Heart left ventricle (tissue), 16 donors: ENCODE results near the gene SLC16A8. TPM values are rescaled to one million over a fixed set of nuclear protein-coding genes. Genes with fewer than 3 reads are reported as not detected.

ENCODE experiments used
- ATAC-seq, 4 donors: fragments of 200-7000 bp; cut with Tn5 transposase; one replicate each; pipeline ENCODE4 v1.9.1; 2020 to 2022; ENCODE audit warnings: moderate library complexity in 4 of 4, mild to moderate bottlenecking in 3 of 4, moderate number of reproducible peaks in 1 of 4
- DNase-seq, 5 donors: peaks; one replicate each; pipeline ENCODE4 v3.0.0-alpha.2; 2020
- H3K27ac ChIP-seq, 12 donors: fragments of 200-600 bp; sonication (generic) in 4 of 12; one replicate each; pipeline versions ENCODE4 v1.5.0 to v1.8.0; 2016 to 2022; ENCODE audit warnings: mild to moderate bottlenecking in 2 of 12
- H3K27me3 ChIP-seq, 9 donors: fragments of 200-600 bp; sonication (generic) in 2 of 9; one replicate each; pipeline versions ENCODE4 v1.5.1 to v1.8.0; 2016 to 2022; ENCODE audit warnings: mild to moderate bottlenecking in 3 of 9
- H3K36me3 ChIP-seq, 9 donors: fragments of 200-600 bp; sonication (generic) in 2 of 9; one replicate each; pipeline versions ENCODE4 v1.5.0 to v1.8.0; 2018 to 2022; ENCODE audit warnings: mild to moderate bottlenecking in 2 of 9
- H3K4me1 ChIP-seq, 12 donors: fragments of 200-600 bp; sonication (generic) in 4 of 12; one replicate each; pipeline versions ENCODE4 v1.5.0 to v1.8.0; 2016 to 2022; ENCODE audit warnings: mild to moderate bottlenecking in 3 of 12
- H3K4me3 ChIP-seq, 12 donors: fragments of 200-600 bp; sonication (generic) in 4 of 12; one replicate each; pipeline versions ENCODE4 v1.5.0 to v1.8.0; 2017 to 2022; ENCODE audit warnings: mild to moderate bottlenecking in 9 of 12, moderate library complexity in 4 of 12
- H3K9me3 ChIP-seq, 12 donors: fragments of 200-600 bp; sonication (generic) in 4 of 12; one replicate each; pipeline versions ENCODE4 v1.5.0 to v1.8.0; 2016 to 2022; ENCODE audit warnings: mild to moderate bottlenecking in 1 of 12
- CTCF ChIP-seq, 12 donors: fragments of 200-600 bp; sonication (generic) in 4 of 12; IDR thresholded peaks; one replicate each; pipeline versions ENCODE4 v1.5.0 to v1.8.0; 2018 to 2022; ENCODE audit warnings: antibody characterized with exemption in 12 of 12, mild to moderate bottlenecking in 5 of 12
- POLR2A ChIP-seq, 2 donors: fragments of 450-650 bp; IDR thresholded peaks; one replicate each; pipeline ENCODE4 v1.6.1; 2017; ENCODE audit warnings: antibody characterized with exemption in 2 of 2, mild to moderate bottlenecking in 2 of 2, moderate library complexity in 2 of 2
- WGBS, 4 donors: extraction: QIAGEN DNeasy Blood & Tissue Kit in 2 of 4; methylation state at CpG; one replicate each; pipeline versions ENCODE4 v1.1.5 to v1.1.7; 2013 to 2018; 5-methylcytosine and 5-hydroxymethylcytosine counted together
- intact Hi-C, 10 donors: fragments of 100-400 bp; cut with DNase I; formaldehyde crosslinking; loops; one replicate each; pipeline versions ENCODE4 v1.11.1 to v1.14.2; 2022
- polyA plus RNA-seq, 2 donors: library from polyadenylated mRNA; stranded (reverse); fragments of 200-250 nt; gene quantifications; one replicate each; pipeline ENCODE4 v1.2.3, GENCODE V29; 2013
- total RNA-seq, 9 donors: library from RNA; depleted of rRNA in 2 of 9; stranded (reverse); fragments of >200 nt in 2 of 9; fragmentation: NEBNext Ultra II Directional in 3 of 9; extraction: Animal tissue kit (Norgen Biotek cat#: 25700) in 3 of 9; gene quantifications; one replicate each; pipeline versions ENCODE4 v1.1.0 to v1.2.4, GENCODE V29; 2016 to 2023
- donor health status: ischemic (EF 13 %, LVEDD 7.1; RV severe dilation, severe dysfunction).
- donor health status: healthy with polysubstance abuse.
- donor health status: DM: no; HTN: yes; CAD: no.
- donor health status: DM: no; HTN: no; CAD: no.
- donor health status: ischemic (EF 25% LVEDD 6.9; RV normal size, moderate dysfunction).
- donor health status: ischemic (EF 25% LVEDD 5.7; RV mildly dilated, moderate dysfunction).
- donor health status: healthy.
- donor health status: DM: yes; HTN: yes; CAD: no.
- donor health status: ischemic (EF 35%, LVEDD 5.7; RV mildly dilated, moderate dysfunction).
- donor health status: nonischemic (EF 11% LVEDD 7.7; RV severe dilation, severe dysfunction).
- donor health status: DM: yes; HTN: yes; CAD: no.
- donor health status: PGD.
- donor health status: ischemic (EF 29% LVEDD 5.4; RV normal size, mild dysfunction).
- donor health status: nonischemic (EF 23%, LVEDD 6.1; RV moderate dilation, normal function).

Gene SLC16A8
- total and polyA plus RNA-seq, 11 donors: 0.34 TPM; not detected in 10

- DNase-seq: peak in 2 of 5 donors; percentile 18 to 34
- Histone ChIP-seq H3K4me3 (no peak overlapping the region), H3K9me3 (no peaks in the 10 kb centered on the region), H3K4me1 (peaks cover 0 to 4% (median 0%) of the 10 kb centered on the region in 12 donors), H3K27me3 (no peaks in the 10 kb centered on the region), H3K27ac (no peak overlapping the region), H3K36me3 (no peaks in the 10 kb centered on the region)
- TF ChIP-seq POLR2A (IDR thresholded peaks at IDR 0.05) (no peak), CTCF (IDR thresholded peaks at IDR 0.05) (peak in 8 of 12 donors; percentile 7 to 34 (median 30))
- WGBS, 4 donors: 68 to 80% (median 76%) methylated on average over 6 of the region's 6 CpGs
- peak in 2 of 4 donors; percentile 27 to 50 for ATAC-seq
- intact Hi-C loops: loop anchor here in 3 of 10 donors (5.0 to 10.0 kb wide), 2 partner anchors 49 to 52 kb away; partner anchors contain the start of gene PICK1 (in 1 of the 3)
These were observed 20.1 kb upstream of the SLC16A8 start for GRCh38 chr22:38104084-38104483.

DNA sequence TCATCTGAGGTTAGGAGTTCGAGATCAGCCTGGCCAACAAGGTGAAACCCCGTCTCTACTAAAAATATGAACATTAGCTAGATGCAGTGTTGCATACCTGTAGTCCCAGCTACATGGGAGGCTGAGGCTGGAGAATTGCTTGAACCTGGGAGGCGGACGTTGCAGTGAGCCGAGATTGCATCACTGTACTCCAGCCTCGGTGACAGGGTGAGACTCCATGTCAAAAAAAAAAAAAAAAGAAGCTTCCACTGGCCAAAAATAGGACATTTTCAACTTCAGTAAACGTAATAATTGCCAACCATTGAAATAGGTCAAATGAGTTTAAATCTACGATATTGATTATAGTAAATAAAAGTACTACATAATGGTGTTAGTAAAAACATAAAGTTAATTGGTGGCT is 19.7 kb upstream of the SLC16A8 start:
- Histone ChIP-seq H3K9me3 (no peaks in the 10 kb centered on the region), H3K27me3 (no peaks in the 10 kb centered on the region), H3K36me3 (no peaks in the 10 kb centered on the region), H3K4me1 (peaks cover 0 to 8% (median 0%) of the 10 kb centered on the region in 12 donors), H3K4me3 (no peak overlapping the region), H3K27ac (no peak overlapping the region)
- intact Hi-C loops: loop anchor here in 3 of 10 donors (5.0 to 10.0 kb wide), 2 partner anchors 49 to 51 kb away; partner anchors contain the start of gene PICK1 (in 1 of the 3)
- DNase-seq (peak in 1 of 5 donors; percentile 28), ATAC-seq (no peak)
- no peak for TF ChIP-seq CTCF (IDR thresholded peaks at IDR 0.05)
- TF ChIP-seq POLR2A (IDR thresholded peaks at IDR 0.05): no peak
- 66 to 84% (median 79%) methylated on average over 8 of the region's 8 CpGs for WGBS, 4 donors

DNA sequence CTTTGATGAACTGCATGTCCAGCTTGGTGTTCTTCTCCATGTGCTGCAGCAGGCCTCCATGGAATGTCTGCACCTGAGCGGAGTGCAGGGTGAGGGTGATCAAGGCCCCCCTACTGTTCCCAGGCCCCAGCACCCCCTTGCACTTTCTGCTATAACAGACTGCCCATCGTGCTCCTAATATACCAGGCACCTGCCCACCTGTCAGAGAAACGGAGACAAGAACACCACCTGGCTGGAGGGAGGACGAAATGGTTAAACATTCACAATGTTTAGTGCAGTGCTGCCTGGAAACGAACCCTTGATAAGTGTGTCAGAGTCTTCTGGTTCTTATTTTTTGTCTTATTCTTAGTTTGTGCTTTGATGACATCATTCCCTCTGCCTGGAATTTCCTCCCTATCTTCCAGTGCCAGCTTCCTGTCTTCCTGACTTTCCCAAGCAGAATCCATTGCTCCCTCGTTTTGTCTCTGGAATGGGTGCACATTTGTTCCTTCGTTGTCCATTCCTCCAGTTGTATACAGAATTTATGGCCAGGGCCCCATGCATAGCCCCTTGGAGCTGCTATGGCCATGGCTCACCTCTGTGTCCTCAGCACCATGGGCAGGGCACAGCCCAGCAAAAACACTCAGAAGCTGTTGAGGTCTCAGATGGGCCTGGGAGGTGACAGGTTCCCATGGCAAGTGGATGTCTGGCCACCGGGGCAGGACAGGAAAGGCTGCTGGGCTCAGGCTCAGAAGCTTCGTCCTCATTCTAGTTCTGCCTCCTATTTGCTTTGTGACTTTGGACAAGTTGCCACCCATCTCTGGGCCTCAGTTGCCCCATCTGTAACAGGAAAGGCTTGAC is 14.6 kb upstream of the SLC16A8 start:
- Histone ChIP-seq H3K4me3 (no peak overlapping the region), H3K4me1 (peaks cover 0 to 13% (median 2%) of the 10 kb centered on the region in 12 donors), H3K9me3 (no peaks in the 10 kb centered on the region), H3K36me3 (no peaks in the 10 kb centered on the region), H3K27ac (no peak overlapping the region), H3K27me3 (no peaks in the 10 kb centered on the region)
- intact Hi-C loops: no loop called here
- ATAC-seq (peak in 2 of 4 donors; percentile 31 to 56), DNase-seq (peak in 1 of 5 donors; percentile 12)
- TF ChIP-seq CTCF (IDR thresholded peaks at IDR 0.05) (no peak), POLR2A (IDR thresholded peaks at IDR 0.05) (no peak)
- WGBS, 4 donors: 62 to 65% (median 63%) methylated on average over 9 of the region's 9 CpGs
